Activated CD8-positive, alpha-beta T cell treated with anti-CD3 and anti-CD28 coated beads for 36 hours (primary cell): Measurements from ENCODE around the gene HSDL1. TPM values are rescaled to one million over a fixed set of nuclear protein-coding genes. Genes with fewer than 3 reads are reported as not detected.
A peak's percentile ranks its signal among the peaks of the same experiment; 100 is the strongest.

ENCODE experiments used
- ATAC-seq: fragments of 200-7000 bp; cut with Tn5 transposase; one replicate; pipeline ENCODE4 v1.10.0; 2021; ENCODE audit warnings: mild to moderate bottlenecking, moderate library complexity
- CTCF ChIA-PET: fragments of 350-600 bp; sonication (Branson Sonifier 250); formaldehyde crosslinking; loops from one replicate; lab custom pipeline; 2021; ENCODE audit warnings: antibody characterized with exemption; lab: Charles Lee
- POLR2A ChIA-PET: fragments of 350-600 bp; sonication (Branson Sonifier 250); formaldehyde crosslinking; loops from one replicate; lab custom pipeline; 2021; ENCODE audit warnings: antibody characterized with exemption; lab: Charles Lee
- DNase-seq: peaks from one replicate; pipeline ENCODE4 v3.0.0-alpha.2; 2020
- H3K27ac Mint-ChIP-seq: one replicate; pipeline ENCODE4 v1.8.0; 2021; ENCODE audit warnings: mild to moderate bottlenecking, mixed read lengths
- H3K27me3 Mint-ChIP-seq: one replicate; pipeline ENCODE4 v1.8.0; 2021; ENCODE audit warnings: mixed read lengths
- H3K36me3 Mint-ChIP-seq: one replicate; pipeline ENCODE4 v1.8.0; 2021; ENCODE audit warnings: low read depth, mixed read lengths
- H3K4me1 Mint-ChIP-seq: one replicate; pipeline ENCODE4 v1.8.0; 2021; ENCODE audit warnings: low read depth, mixed read lengths
- H3K4me3 Mint-ChIP-seq: one replicate; pipeline ENCODE4 v1.8.0; 2021; ENCODE audit warnings: mild to moderate bottlenecking, moderate library complexity, mixed read lengths
- H3K9me3 Mint-ChIP-seq: one replicate; pipeline ENCODE4 v1.8.0; 2021; ENCODE audit warnings: mixed read lengths
- CTCF ChIP-seq: fragments of 200-600 bp; IDR thresholded peaks from one replicate; pipeline ENCODE4 v1.8.0; 2022; ENCODE audit warnings: antibody characterized with exemption, mild to moderate bottlenecking
- intact Hi-C: fragments of 100-400 bp; cut with micrococcal nuclease; formaldehyde crosslinking; loops from one replicate; pipeline ENCODE4 v1.10.0; 2022
- total RNA-seq, 2 experiments: library from RNA; stranded (reverse); gene quantifications; one replicate each; pipeline ENCODE4 v1.2.3, GENCODE V29; 2021

Gene HSDL1
- total RNA-seq, 2 experiments from 2014 or later = 11.1 to 11.8 TPM

DNA sequence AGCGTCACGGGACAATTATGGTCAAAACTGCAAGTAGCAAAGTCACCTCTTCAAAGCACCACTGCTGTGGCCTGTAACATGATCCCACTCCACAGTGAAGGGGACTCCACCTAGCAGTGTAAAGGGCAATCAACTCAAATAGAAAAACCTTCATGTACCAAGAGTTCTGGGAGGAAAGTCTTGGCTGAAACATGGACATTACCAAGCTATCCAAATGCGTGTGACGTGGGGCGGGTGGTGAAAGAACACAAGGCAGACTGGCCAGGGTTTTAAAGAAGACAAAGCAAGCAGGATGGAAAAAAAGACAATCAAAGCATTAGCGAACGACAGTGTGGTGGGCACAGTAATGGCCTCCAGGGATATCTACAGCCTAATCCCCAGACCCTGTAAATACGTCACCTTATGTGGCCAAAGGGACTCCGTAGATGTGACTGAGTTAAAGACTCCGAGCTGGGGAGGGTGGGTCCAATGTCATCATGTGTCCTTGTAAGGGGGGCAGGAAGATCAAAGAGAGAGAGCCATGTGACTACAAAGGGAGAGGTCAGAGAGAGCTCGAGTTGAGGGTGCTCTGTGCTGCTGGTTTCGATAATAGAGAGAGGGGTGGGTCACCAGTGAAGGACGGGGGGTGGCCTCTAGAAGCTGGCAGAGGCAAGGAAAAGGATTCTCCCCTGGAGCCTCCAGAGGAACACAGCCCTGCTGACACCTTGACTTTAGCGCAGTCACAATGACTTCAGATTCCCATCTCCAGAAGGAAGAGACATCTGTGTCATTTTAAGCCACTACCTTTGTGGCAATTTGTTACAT, 6.0 kb downstream of the HSDL1 start:
- ChIA-PET CTCF (interaction anchor here (0.7 to 5.7 kb wide), 4 partner anchors 22 to 55 kb away, joined by 3 to 34 read pairs (median 6); partner anchors contain the start of gene MBTPS1), POLR2A (interaction anchor here (0.6 to 3.8 kb wide), 4 partner anchors 11 to 455 kb away, joined by 3 to 26 read pairs (median 3); partner anchors contain the start of gene MBTPS1)
- Mint-ChIP-seq H3K4me1 (peaks cover 56% of the 10 kb centered on the region), H3K27ac (peak overlapping the region; percentile 82), H3K27me3 (no peaks in the 10 kb centered on the region), H3K4me3 (peak overlapping the region; percentile 4), H3K36me3 (peaks cover 2% of the 10 kb centered on the region), H3K9me3 (no peaks in the 10 kb centered on the region)
- DNase-seq (peak; percentile 78), ATAC-seq (peak; percentile 96)
- no peak for TF ChIP-seq CTCF
- intact Hi-C loops = no loop called here

- TF ChIP-seq CTCF = no peak
- Mint-ChIP-seq H3K4me1 (peaks cover 54% of the 10 kb centered on the region), H3K27ac (peak overlapping the region; percentile 15), H3K27me3 (no peaks in the 10 kb centered on the region), H3K4me3 (no peak overlapping the region), H3K9me3 (no peaks in the 10 kb centered on the region), H3K36me3 (peaks cover 2% of the 10 kb centered on the region)
- DNase-seq (no peak), ATAC-seq (no peak)
- intact Hi-C loops = no loop called here
- ChIA-PET CTCF (interaction anchor here (0.7 to 5.7 kb wide), 4 partner anchors 22 to 50 kb away, joined by 3 to 34 read pairs (median 6); partner anchors contain the start of gene MBTPS1), POLR2A (interaction anchor here (0.7 to 3.8 kb wide), 4 partner anchors 21 to 455 kb away, joined by 3 to 26 read pairs (median 3); partner anchors contain the start of gene MBTPS1)
Observed at GRCh38 chr16:84138500-84138823, 6.5 kb downstream of the HSDL1 start.

DNA sequence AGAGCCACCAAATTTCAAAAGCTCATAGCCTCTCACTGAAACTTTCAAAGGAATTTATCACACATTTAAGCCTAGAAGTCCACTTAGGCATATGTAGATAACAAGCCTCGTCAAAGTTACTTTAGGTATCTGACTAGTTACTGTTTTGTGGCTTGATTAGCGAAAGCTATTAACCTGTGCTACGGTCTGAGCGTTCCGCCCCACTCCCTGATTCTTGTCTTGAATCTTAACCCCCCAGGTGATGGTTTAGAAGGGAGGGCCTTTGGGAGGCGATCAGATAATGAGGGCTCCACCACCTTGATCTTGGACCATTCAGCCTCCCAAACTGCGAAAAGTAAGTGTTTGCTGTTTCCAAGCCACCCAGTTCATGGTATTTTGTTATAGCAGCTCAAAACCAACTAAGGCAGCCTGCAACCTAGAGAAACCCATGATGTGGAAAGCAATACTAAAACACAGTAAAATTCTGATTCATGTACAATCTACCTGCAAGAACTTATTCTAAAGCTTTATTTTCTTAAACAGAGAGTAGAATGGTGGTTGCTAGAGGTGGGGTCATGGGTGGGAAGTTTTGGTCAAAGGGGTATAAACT, 7.1 kb downstream of the HSDL1 start:
- intact Hi-C loops = no loop called here
- H3K9me3 Mint-ChIP-seq = no peaks in the 10 kb centered on the region
- POLR2A ChIA-PET = interaction anchor here (0.9 to 3.8 kb wide), 3 partner anchors 21 to 51 kb away, joined by 3 to 26 read pairs (median 3); partner anchors contain the start of gene MBTPS1
- peaks cover 54% of the 10 kb centered on the region for H3K4me1 Mint-ChIP-seq
- CTCF ChIA-PET = interaction anchor here (1.3 to 5.7 kb wide), 3 partner anchors 37 to 50 kb away, joined by 4 to 34 read pairs (median 6); partner anchors contain the start of gene TAF1C
- no peak overlapping the region for H3K27ac Mint-ChIP-seq
- no peaks in the 10 kb centered on the region for H3K27me3 Mint-ChIP-seq
- TF ChIP-seq CTCF = no peak
- DNase-seq = no peak
- no peak for ATAC-seq
- H3K4me3 Mint-ChIP-seq = no peak overlapping the region
- peaks cover 2% of the 10 kb centered on the region for H3K36me3 Mint-ChIP-seq

DNA sequence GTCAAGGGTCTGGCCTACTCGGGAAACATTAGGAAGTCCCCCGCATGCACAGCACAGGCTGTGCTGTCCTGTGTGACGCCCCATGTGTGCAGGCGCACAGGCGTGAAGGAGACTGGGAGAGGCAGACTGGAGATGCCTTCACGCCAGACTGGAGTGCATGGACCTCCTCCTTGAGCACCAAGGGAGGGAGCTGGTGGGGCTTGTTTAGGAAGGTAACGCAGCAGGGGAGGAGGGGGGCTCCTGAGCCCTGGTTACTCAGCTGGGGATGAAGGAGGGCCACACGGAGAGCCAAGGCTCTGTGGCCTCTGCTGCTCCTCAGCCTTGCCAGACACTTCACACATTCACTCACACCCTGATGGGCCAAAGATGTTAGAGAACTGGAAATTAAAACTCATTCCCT, 7.7 kb downstream of the HSDL1 start:
- intact Hi-C loops = no loop called here
- Mint-ChIP-seq H3K27ac (no peak overlapping the region), H3K4me3 (no peak overlapping the region), H3K9me3 (no peaks in the 10 kb centered on the region), H3K36me3 (peaks cover 2% of the 10 kb centered on the region), H3K27me3 (no peaks in the 10 kb centered on the region), H3K4me1 (peaks cover 55% of the 10 kb centered on the region)
- ChIA-PET POLR2A (interaction anchor here (2.7 to 3.8 kb wide), 2 partner anchors 20 kb away, joined by 21 to 26 read pairs; partner anchors contain the start of gene MBTPS1), CTCF (interaction anchor here (1.3 to 5.7 kb wide), 3 partner anchors 38 to 50 kb away, joined by 4 to 34 read pairs (median 6); partner anchors contain the start of gene TAF1C)
- DNase-seq (no peak), ATAC-seq (no peak)
- no peak for TF ChIP-seq CTCF
